ENCODE data around the gene SLC8B1.
A peak's percentile ranks its signal among the peaks of the same experiment; 100 is the strongest.
"Not testable (repeated sequence)": the region's sequence is repeated elsewhere in the genome, so short reads cannot be mapped to it uniquely, and the experiment has no call there.

The SLC8B1 gene

GRCh38 chr12:113354192-113354591 lies 19.3 kb upstream of the SLC8B1 start:
- DNase-seq, result not testable (repeated sequence)

- no peak for DNase-seq
Measured at GRCh38 chr12:113351089-113351488, 16.2 kb upstream of the SLC8B1 start.

- no peak for DNase-seq
Measured at GRCh38 chr12:113348849-113349536, 14.1 kb upstream of the SLC8B1 start.

DNA sequence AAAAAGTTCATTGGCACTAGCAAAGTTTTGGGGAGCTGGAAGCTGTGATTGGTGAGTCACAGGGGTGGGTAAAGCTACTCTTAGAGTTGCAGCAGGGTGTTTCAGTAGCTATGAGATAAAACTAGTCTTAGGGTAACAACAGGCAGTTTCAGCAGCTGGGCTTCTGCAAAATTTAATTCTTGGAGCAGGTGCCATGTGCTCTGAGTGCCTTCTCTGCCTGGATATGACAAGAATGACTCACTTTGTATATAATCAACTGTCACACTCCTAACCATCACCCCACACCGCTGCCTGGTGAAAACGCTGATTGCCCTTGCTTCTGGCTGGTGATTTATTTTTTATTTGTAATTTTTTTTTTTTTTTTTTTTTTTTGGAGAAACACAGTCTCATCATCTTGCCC lies 13.0 kb upstream of the SLC8B1 start:
- no peak for DNase-seq

DNA sequence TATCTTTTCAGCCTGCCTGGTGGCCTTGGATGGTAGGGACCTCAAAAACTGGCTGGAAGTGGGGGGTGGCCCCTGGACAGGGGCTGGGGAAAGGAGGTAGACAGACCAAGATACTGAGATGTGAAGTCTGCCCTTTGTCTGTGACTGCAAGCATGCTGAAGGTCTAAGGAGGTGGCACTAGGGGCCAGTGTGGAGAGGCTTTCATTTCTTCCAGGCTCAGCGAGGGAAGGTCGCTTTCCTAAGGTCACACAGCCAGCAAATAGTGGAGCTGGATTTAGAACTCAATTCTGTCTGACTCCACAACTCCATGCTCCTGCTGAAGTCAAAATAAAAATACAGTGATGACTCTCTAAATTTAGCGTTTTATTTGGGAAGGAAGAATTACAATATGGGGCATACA lies 12.2 kb upstream of the SLC8B1 start:
- no peak for DNase-seq

- no peak for DNase-seq
Measured at GRCh38 chr12:113346353-113346752, 11.4 kb upstream of the SLC8B1 start.

DNA sequence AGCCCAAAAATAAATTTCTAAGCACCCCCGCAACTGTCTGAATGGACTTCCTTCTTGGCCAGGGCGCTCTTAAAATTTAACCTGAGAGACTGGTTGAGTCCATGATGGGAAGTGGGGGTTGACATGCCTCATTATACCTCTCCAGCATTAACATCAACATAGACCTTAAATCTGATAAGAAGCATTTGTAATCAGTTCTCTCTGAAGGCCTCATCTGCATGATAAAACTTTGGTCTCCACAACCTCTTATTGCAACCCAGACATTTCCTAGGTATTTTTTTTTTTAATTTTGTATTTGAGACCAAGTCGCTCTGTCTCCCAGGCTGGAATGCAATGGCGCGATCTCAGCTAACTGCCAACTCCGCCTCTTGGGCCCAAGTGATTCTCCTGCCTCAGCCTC lies 10.4 kb upstream of the SLC8B1 start:
- no peak for DNase-seq

- DNase-seq, result no peak
Measured at GRCh38 chr12:113341535-113341934, 6.6 kb upstream of the SLC8B1 start.

DNA sequence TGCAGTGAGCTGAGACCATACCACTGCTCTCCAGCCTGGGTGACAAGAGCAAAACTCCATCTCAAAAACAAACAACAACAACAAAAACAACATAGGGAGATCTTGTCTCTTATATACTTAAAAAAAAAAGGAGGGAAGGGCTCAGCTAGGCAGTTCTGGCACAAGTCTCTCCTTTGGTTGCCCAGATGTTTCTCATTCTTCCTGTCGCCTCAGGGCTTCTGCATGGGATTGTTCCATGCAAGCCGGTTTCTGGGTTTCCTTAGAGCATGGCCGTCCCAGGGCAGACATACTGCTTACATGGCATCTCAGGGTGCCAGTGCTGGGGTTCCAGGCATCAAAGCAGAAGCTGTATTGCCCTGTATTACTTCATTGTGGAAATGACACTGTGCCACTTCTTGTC lies 5.2 kb upstream of the SLC8B1 start:
- DNase-seq, result no peak

DNA sequence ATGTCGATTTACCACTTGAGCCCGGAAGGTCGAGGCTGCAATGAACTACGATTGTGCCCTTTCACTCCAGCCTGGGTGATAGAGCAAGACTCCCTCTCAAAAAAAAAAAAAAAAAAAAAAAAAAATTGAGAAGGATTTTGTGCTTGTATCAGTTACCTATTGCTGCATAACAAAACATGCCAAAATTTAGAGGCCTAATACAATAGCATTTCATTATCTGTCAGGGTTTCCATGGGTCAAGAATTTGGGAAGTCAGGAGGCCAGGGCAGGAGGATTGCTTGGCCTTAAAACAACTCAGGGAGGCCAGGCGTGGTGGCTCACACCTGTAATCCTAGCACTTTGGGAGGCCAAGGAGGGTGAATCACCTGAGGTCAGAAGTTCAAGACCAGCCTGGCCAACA lies 4.6 kb upstream of the SLC8B1 start:
- DNase-seq, result no peak

GRCh38 chr12:113333877-113334785 lies 778 bp downstream of the SLC8B1 start:
- peak in 1 of 2 donors; percentile 11 for DNase-seq

DNA sequence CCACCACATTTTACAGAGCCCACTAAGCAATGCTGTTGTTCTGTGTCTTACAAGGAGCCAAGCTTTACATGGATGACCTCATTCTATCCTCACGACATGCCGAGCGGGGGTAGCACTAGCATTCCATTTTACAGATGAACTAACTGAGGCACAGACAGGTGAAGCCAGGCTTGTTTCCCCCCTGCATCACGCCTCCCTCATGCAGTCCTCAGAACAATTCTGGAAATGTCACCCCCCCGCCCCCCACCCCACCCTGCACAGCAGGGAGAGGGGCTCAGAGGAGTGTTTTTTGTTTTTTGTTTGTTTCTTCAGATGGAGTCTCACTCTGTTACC lies 1.5 kb downstream of the SLC8B1 start:
- DNase-seq, result no peak

DNA sequence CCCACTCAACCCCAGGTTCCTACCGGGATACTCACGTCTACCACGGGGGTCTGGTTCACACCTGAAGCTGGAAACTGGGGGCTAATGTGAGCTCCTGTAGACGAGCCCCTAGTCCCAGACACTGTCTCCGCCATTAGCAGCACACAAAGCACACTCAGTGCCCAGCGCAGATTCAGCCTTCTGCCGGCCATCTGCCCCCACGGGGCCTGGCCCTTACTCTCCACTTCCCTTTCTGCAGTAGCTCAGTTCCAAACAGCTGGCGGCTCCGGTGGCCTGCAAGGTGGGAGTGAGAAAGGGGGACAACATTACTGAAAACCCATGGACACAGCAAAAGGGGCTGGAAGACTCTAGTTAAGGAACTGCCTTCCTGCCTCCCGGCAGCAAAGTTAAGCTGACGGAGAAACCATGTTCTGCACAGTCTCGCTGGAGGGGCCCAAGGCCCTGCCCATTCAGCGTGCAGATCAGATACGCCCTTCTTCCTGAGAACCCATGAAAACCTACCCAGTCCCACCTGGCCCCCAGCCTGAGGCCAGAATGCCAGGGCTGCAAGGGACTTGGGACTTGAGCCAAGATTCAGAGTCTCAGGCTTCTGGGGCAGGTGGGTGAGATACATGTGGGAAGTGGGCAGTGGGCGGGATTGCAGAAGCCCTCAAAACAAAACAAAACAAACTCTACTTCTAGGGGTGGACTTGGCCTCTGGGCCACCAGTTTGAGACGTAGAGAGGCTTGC lies 2.1 kb downstream of the SLC8B1 start:
- DNase-seq, result peak in 1 of 2 donors; percentile 8

DNA sequence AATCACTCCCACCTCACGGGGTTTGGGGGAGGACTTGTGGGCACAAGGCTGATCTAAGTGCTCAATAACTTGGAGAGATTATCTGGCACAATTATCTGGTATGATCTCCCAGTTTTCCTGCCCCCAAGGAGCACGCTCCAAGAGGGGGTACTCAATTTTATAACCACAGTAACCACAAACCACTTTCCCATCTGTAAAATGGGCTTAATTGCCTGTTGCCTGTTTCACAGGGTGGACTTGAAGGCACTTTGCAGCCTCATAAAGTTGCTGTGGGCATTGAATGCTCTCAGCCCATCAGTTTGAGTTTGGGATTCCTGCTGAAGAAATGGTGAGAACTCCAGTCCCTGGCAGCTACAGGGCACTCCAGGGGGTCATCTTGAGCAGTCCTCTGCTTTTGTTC lies 4.4 kb downstream of the SLC8B1 start:
- DNase-seq, result no peak

DNA sequence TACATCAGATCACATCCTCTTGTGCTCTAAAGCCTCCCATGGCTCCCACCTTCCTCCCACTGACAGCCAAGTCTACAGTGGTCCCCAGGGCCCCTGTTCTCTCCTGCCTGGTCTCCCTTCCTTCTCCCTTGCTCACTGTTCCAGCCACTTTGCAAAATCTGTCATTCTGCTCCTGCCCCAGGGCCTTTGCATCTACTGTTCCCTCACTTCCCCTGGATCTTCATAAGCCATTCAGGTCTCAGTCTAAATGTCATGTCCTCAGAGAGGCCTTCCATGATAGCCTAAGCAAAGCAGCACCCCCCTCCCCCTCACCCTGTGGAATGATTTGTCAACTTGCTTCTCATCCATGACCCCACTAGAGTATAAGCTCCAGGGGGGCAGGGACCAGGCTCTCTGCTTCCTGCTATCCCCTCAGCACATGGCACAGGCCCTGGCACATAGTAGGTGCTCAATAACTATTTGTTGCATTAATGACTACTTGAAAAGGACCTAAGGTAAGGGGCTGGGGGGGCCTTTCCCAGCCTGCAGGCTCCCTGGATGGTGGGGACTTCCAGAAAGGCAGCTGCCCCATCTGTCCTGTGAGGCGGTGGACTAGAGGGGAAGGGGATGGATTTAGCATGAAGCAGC lies 5.0 kb downstream of the SLC8B1 start:
- DNase-seq, result no peak

DNA sequence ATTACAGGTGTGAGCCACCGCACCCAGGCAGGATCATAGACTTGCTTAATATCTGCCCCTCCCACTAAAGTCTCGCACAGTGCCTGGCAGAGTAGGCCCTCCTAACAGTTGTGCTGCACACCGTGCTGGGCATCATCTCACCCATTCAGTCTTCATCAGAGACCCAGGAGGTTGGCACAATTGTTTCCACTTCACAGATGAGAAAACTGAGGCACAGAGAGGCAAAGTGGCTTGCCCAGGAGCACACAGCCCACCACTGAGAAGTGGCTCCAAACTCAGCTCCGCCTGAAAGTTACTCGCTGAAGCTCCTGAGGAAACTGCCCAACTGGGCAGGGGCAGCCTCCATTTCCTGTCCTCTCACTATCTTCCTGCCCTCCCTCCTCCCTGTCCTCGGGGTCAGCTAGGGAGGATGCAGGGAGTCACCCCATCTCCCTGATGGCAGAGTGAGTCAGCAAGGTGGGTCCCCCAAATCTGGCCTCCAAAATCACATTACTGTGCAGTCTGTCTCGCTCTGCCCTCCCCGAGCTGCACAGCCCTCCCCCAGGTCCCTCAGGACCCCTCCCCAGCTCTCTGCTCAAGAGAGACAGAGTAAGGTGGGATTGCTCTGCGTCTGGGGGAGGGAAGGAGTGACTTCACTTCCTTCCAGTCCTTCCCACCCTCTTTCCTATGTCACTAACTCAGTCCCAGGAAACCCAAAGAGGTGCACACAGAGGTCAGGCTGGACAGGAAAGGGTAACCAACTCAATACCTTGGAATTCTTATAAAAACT lies 5.7 kb downstream of the SLC8B1 start:
- no peak for DNase-seq

DNA sequence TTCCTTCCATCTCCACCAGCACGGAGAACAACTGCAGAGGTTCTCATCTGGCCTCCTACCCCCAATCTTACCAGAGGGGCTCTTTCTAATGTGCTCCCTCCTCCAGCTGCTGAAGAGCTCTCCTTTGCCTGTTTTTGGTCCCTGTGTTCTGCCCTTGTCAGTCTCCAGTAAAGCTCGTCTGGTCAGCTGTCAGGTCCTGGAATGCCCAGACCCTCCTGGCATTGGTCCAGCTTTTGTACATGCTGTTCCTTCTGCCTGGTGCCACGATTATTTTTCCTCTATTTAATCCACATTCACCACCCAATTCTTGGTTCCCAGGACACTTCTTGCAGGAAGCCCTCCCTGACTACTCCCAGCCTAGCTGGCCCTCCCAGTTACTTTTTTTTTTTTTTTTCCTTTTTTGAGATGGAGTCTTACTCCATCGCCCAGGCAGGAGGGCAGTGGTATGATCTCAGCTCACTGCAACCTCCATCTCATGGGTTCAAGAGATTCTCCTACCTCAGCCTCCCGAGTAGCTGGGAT lies 6.5 kb downstream of the SLC8B1 start:
- no peak for DNase-seq

DNA sequence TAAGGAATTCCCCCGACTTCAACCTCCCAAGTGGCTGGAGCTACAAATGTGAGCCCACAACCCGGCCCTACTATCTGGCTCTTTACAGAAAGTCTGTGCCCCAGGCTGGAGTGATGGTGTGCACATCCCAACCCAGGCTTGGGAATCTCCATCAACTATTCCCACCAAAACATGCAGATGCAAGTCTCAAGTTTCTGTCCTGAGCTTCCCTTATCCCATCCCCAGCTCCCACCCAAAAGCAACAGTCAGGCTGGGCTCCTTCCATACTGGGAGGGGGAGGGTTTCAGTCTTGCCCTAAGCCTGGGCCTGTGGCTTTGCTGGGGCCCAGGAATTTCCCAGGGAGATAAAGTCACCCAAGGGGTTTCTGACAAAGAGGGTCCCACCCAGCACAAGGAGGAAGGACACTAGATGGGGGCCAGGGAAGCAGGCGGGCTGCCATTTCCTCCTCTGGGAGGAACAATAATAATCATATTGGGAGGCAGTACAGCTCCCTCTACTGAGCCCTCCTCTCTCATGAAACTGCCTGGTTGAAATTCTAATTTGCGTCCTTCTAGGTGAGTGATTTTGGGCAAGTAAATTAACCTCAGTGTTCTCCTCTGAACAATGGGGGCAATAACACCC lies 8.0 kb downstream of the SLC8B1 start:
- DNase-seq, result no peak

- no peak for DNase-seq
Measured at GRCh38 chr12:113325916-113326315, 9.0 kb downstream of the SLC8B1 start.

DNA sequence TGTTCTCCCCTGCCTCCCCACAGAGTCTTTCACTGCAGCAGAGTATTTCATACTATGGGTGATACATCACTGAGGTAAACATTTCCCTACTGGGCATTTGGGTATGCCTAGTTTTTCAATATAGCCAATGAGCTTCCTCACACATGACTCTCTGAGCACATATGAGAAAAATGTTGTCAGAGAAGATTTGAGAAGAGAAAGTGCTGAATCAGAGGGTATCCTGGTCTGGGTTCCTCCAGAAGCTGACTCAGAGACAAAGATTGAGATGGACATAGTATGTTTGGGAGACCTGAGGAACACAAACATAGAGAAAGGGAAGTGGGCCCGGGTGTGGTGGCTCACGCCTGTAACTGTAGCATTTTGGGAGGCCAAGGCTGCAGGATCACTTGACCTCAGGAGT lies 12.6 kb downstream of the SLC8B1 start:
- no peak for DNase-seq

GRCh38 chr12:113320401-113320800 lies 14.5 kb downstream of the SLC8B1 start:
- no peak for DNase-seq

Data from hippocampal formation (tissue), 2 donors.